Stimulated activated CD4-positive, alpha-beta T cell treated with anti-CD3 and anti-CD28 coated beads, TNF-alpha, amount 100 ng/mL, for 24 hours (primary cell): ENCODE results near the gene PRELID3B.

Experiments
- DNase-seq, 3 experiments: peaks; one replicate each; pipeline ENCODE4 v3.0.0-alpha.2; 2020; ENCODE audit warnings: low read depth in 3 of 3

PRELID3B gene

DNA sequence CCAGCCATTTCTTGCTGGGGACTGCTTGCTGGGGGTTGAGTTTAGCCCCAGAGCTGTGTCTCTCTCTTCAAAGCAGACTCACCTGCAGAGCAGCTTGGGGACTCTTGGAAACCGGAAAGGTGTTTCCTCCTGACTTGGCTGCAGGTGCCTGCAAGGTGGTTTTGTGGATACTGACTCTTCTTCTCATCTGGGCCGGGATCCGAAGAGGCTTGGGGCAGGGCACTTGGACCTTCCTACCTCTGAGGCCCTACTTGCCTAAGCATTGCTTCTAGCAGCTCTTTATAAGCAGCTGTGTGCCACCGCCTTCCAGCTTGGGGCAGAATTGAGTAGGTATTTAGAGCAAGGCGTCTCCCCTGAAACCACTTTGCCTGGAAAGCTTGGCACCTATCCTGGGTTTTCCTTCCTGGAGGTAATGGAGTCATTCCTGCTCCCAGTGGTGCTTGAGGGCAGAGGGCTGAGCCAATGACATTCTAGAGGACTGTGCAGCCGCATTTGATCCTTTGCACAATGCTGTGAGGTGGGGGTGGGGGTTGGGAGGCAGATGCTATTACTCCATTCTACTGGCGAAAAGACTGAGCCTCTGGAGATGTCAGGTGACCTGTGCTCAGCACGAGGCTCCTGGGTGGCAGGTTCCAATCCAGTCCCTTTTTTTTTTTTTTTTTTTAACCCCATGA is 32.1 kb downstream of the PRELID3B start:
- DNase-seq, result no peak

DNA sequence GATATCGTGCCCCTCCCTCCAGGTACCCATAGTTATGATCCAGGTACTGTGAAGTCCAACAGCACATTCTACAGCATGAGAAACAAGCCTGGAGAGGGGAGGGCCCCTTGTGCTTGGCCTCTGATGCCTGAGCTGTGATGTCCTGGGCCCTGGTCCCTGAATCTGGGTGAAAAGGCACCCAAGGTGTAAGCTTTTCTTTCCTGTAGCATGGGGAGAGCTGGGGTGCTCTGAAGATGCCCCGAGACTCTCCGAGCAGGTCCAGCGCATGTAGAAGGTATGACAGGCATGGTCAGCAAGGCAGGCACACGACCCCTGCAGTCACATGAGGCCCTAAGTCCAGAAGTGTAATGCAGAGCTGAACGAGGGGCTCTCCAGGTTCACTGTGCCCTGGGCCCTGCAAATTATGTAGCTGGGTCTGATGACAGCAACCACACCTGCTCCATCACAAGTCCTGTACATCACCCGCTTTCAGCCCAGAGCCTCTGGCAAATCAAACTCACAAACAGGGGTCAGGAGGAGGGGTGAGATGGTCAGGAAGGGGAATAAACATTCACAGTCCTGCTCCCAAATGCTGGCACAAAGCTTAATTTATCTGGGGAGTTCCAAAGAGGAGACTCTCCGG is 33.8 kb downstream of the PRELID3B start:
- DNase-seq, result no peak

DNA sequence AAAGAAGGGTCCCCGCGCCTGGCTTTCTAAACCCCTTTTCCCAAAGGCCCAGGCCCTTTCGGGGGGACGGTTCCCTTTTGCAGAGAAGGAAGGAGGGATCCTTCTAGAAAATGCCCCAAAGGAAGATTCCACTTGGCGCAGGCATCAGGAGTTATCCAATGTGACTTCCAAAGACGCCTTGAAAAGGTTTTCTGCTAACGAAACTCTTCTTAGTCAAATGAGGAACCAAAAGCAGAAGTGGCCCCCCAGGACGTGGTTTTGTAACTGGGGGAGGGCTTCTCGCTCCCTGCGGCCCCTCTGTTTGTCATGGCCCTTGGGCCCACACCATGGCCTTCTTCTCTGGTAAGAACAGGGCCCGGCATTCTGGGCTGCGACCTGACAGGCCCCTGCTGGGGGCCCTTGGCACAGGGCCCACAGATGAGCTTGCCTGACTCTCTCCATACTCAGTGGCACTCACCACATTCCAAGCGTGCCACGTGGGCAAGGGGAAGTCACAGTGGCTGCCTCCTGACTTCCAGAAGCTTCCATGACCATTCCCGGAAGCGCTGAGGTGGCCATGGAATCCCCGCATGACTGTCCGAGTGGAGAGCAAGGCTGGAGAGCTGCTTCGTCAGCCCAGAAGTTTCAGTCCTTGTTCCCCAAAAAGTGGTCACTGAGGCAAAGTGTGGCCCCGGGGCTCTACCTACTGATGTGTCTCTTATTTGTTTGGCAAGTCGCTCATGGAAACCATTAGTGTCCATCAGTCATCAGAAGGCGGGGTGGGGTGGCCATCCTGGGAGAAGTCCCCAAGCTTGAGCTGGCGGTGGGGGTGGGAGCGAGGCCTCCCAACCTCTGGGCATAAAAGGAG is 34.7 kb downstream of the PRELID3B start:
- no peak for DNase-seq

DNA sequence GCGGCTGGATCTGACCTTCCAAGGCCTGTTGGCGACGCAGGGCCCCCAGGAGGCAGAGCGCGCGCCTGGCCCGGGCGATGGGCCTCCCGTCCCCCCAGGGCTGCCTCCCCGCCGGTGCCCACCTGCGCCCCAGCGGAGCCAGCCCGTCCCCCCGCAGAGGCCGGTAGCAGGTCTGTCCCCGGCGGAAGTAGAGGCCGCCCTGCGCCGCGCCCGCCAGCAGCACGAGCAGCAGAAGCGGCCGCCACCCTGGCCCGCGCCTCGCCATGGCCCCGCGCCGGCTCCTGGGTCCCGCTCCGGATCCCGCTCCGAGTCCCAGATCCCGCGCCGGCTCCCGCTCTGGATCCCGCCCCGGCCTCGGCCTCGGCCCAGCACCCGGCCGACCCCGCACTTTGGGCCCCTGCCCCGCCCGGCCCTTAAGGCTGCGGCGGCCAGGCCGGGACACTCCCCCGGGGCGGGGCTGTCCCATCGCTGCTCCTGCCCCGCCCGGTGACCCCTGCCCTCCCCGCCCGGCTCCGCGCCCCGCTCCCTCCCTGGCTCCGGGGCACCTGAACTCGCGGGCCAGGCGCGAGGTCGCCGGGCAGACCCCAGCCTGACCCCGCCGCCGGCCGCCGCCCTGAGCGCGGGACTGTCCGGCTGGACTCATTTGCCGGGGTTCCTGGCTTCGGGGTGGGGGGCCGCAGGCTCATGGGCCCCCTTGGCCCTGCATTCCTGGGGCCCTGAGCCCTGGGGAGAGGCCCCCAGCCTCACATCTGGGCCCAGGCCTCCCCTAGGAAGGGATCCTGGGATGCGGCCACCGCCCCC is 35.5 kb downstream of the PRELID3B start, which contains the start of gene CTSZ:
Gene CTSZ (minus strand): TSS at position 391 of the 801 bp plus-strand sequence. CDS start 126 bp downstream, at position 265.
- DNase-seq, result peak in 1 of 3 experiments; percentile 51

DNA sequence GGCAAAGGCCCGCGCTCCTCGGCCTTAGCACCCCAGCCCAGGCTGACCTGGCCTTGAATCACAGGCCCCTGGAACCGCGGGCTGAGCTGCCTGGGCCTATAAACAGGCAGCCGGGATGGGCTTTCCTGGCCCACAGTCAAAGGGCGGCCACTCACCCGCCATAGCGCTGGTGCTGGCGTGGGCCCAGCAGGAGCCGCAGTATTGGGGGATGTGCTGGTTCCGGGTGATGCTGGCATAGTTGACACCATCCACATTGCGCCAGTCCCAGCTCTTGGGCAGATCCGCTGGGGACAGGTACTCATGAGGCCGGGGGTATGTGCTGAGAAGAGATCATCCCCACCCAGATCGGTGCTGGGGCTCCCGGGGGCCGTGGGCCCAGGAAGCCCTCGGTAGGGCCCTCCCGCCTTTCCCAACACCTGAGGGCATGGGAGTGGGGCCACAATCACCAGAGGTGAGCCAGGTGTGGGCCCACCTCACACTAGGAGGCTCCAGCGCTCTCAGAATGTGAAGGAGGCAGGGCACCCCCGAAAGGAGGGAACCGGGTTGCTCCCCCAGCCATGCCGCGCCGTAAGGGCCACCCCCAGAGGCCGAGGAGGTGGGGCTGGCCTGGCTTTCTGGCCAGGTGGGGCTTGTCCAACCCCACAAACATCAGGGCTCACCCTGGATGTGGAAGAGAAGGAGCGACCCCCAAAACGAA is 36.3 kb downstream of the PRELID3B start:
- no peak for DNase-seq

DNA sequence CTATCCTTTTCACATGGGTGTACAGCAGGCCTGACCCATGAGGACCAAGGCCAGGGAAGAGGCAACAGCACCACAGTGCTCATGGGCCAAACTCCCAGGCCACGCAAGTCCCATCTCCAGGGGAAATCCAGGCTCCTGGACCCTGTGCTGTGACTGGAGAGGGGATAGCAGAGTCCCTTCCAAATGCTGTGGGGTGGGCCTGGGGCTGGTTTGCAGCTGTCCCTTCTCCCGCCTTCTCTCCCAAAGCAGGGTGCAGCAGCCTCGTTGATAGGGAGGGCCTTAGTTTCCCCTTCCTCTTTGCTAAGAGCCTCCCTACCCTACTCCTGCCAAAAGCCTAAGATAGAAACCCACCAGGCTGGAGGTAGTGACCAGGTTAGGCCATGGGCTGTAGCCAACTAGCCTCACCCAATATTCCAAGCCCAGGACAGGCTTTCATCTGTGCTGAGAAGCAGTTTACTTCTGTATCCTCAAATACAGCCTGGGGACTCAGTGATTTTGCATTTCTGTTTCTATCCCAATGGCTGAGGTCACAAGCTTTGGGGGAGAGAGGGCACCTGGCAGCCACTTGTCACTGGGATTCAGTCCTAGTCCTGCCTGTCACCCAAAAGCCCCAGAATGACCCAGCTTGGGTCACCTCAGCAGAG is 36.9 kb downstream of the PRELID3B start:
- no peak for DNase-seq

DNA sequence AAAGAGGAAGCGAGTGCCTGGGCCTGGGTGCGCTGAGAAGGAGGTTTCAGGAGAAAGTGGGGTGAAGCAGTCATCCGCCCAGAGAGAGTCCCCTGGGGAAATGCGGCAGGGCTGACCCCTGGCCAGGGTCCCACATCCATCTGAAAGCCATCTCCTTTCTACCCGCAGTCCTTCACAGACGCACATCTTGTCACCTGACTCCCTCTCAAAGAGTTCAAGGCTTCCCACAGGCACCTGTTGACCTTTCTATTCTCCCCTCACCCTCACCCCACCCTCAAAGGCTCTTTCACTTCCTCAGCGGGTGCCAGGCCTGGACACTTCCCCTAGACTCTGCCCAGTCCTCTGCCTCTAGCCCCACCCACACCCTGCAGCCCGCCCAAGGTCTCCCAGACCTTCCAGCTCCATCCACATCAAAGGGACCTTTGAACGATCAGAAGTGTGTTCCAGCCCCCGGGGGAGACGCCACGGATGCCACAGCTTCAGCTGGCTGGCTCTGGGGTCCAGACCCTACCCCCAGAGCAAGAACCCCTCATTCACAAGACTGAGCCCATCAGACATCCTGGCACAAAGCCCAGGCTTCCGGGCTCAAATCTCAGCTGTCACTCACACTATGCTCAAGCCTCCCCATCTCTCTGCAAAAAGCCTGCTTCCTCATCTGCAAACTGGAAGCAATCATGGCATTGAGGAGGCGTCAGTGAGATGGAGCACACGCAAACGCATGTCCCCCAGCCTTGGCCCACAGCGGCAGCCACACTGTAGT is 37.6 kb downstream of the PRELID3B start:
- DNase-seq, result no peak

DNA sequence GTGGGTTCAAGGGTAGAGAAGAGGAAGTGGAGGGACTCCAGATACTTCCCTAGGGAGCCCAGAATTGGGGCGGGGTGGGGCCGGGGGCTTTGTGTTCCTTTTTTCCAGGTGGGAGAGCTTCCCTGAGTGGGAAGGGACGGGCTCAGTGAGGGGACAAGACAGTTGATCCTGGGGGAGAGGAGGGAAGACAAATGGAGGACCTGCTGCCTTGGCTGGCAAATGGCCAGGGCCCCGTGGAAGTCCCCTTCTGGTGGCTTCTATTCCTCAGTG is 38.2 kb downstream of the PRELID3B start:
- peak in 1 of 3 experiments; percentile 42 for DNase-seq

DNA sequence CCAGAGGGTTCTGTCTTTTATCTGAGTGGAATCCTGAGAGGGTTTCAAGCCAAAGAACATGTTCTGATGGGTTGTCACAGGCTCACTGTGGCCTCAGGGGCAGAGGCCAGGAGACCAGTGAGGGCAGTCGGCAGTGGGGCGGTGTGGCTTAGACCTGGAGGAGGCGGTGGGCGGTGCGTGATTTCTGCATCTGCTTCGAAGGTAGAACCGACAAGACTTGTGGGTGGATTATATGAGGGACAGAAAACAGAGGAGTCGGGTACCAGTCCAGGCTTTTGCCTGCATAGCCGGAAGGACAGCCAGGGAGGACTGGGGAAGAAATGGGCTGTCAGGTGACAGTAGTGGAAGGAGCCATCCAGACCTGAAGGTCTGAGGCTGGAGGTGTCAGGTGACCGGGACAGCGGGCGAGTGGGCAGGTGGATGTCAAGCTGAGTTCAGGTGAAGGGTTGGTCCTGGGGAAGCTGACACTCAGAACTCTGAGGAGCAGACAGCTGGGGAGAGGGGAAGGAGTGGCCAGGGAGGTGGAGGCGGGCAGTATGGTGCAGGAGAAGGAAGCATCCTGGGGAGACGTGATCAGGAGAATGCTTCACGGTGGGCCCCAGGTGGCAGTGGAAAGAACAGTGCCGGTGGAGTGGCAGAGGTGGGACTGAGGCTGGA is 38.6 kb downstream of the PRELID3B start:
- DNase-seq, result no peak

DNA sequence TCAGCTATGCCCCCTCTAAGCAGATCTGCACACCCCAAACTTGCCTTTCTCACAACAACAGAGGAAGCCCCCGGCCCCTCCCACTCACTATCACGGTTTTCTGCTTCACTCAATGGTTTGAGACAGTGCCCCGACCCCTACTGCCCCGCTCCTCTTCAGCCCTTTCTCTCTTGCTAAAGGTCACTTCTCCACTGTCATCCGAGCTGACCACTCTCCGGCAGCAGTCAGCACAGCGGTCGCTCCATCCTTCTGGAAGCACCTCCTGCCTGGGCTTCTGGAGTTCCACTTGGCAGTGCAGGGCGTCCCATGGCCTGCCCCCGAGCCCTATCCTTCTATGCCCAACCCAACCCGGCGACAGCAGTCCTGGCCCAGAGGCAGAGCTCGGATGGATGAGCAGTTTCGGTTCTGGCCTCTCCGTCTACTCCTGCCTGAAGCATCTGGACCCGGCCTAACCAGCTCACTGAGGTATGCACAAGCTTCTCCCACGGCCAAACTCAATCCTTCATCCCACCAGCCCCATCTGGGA is 39.6 kb downstream of the PRELID3B start:
- no peak for DNase-seq

DNA sequence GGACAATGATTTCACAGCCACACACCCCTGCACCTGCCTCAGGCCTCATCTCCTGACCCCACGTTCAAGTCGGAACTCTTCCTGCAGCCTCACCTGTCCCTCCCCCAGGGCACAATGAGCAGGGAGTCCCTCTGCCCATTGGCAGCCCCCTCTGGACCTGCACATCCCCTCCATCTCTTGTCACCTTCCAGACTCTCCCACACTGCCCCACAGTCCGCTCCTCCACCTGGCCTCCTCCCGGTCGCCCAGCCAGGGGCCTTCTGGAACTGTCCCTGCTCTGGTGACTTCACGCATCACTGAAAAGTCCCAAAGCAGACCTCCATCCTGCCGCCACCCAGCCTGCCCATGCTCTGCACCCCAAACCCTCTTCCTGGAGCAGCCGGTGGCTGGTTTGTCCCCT is 40.2 kb downstream of the PRELID3B start:
- DNase-seq, result no peak

DNA sequence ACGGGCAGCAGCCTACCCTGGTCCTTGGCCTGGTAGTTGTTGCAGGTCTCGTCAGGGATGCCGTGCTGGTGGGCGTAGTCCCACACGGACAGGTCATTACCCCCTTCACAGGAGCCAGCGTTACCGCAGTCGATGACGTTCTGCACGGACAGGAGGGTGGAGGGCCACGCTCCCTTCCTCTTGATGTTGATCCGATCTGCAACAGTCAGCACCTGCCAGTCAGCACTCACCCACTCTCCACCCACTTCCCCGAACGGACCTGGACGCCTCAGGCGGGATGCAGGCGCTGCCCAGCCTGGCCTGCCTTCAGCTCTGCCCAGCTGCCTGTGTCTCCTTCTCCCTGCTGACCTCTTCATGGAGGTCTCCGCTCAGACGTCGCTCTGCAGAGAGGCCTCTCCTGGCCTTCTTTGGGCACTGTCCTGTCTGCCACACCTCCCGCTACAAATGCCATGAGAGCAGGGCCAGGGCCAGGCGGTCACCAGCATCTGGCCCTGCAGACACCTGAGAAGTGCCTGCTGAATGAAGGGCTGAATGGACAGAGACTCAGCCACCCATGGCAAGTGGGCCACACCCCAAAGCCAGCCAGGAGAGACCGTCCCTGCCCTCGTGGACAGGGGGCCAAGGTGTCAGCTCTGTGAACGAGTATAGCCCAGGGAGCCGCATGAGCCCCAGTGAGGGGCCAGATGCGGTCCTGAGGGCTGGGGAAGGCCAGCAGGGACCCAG is 41.0 kb downstream of the PRELID3B start:
- no peak for DNase-seq

DNA sequence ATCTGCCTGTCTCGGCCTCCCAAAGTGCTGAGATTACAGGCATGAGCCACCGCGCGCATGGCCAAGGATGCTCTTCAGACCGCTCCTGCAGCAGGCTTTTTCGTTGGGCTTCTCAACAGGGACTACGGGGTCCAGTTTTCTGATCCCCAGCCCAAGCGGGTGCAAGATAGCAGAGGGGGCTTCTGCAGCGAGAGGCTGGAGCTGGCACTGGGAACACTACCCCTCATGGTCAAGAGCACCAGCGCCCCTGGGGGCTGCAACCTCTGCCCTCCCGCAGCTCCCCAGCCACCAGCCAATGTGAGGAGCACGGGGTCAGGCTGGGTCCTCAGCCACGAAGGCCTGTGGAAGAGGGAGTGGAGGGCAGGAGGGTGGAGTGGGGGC is 41.5 kb downstream of the PRELID3B start:
- no peak for DNase-seq

DNA sequence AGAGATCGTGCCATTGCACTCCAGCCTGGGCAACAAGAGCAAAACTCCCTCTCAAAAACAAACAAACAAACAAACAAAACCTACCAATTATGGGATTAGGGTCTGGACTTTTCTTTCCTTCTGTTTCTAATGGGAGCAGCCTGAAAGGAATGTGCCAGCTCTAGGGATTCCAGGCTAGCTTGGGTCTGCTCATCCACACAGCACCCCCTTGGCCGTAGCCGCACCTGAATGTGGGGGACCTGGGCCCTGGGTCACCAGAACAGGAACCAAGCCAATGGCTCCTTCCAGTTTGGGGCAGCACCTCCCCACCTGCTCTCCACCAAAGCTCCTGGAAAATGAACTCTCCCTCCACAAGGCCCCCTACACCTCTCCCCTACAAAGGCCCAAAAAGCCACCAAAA is 42.3 kb downstream of the PRELID3B start:
- DNase-seq, result no peak

DNA sequence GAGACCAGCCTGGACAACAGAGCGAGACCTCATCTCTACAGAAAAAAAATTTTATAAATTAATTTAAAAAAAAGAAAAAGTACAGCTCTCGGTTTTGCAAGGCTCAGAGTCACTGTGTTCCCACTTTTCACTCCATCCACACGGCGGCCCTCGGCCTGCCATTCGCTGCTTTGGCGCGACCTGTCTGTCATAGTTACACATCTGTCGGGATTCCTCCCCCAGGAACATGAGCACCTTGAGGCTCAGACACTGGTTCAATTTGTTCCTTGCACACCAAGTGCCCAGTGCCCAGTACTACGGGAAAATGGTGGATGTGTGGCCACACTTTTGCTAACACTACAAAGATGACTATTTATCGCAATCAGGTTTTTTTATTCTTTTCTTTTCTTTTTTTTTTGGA is 43.9 kb downstream of the PRELID3B start:
- no peak for DNase-seq

DNA sequence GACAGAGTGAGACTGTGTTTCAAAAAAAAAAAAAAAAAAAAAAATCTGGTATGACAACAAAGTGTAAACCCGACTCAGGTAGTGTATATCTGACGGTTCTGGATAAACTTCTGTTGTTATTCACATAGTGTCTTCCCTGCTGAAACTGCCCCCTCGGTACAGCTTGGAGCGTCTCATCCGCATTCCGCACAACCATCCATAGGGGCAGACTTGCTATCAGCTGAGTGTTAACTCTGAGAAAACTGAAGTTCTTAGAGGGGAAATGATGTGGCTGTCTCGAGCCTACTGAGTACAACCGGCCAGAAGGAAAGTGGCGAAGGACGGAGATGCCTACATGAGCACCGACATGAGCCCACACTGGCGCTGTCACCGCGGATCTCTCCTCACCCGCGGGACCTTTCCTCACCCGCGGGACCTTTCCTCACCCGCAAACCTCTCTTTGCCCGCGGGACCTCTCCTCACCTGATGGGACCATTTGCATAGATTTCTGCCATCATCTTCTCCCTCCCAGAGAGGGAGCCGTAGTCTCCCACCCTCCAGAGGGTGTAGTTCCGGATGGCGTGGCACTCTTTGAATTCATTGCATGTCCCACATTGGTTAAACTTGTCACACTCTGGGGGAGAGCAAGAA is 45.3 kb downstream of the PRELID3B start:
- no peak for DNase-seq

DNA sequence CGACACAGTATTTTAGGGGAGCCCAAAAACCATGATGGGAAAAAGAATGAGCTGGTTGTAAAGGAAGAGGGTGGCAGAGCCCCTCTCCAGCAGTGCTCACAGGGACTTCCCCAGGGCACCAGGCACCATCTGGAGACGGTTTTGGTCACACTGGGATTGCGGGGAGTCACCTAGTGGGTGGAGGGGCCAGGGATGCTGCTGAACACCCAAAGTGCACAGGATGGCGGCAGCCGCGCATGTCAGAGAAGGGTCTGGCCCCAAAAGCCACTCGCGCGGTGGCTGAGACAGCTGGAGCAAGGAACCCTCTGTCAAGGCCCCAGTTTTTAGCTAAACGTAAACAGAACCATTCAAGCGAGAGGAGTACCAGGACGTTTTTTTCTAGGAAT is 46.4 kb downstream of the PRELID3B start:
- DNase-seq, result no peak

DNA sequence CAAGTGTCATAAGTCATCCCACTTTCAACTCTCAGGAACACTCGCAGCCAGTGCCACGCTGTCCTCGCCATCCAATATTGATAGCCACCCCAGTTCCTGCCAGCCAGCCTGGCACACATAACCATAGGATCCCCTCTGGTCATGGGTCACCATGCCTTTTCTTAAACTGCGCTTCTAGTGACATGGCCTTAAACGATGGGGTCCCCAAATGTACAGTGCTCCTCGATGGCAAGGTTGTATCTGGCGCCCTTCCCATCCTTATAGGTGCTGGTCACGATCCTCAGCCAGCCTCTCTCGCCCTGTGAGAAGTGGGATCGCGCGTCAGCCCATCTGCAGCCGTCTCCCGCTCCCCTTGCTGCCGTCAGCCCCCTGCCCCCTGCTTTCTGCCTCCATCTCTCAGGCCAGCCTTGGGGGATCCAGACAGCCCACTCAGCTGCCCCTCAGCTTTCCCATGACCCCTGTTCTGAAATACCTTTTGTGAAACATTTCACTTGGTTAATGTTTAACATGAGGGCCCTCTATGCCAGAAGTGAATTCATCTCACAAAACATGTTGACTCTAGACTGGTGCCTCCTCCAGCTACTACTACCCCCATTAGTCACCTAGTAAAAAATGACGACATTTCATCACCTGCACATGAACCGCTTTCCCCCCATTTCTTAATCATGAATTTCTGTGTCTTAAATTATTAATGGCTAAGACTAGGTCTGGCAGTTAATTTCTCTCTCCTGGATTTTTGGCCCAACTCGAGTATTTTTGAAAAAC is 46.9 kb downstream of the PRELID3B start:
- DNase-seq, result no peak
